NOMO-1 (cell line): ENCODE results near the gene KLK6.

Experiments
- DNase-seq, 2 experiments: peaks; one replicate each; lab custom pipeline; 2025; ENCODE audit not compliant: unreplicated experiment in 2 of 2; lab: John Stamatoyannopoulos, UW

KLK6 gene

DNA sequence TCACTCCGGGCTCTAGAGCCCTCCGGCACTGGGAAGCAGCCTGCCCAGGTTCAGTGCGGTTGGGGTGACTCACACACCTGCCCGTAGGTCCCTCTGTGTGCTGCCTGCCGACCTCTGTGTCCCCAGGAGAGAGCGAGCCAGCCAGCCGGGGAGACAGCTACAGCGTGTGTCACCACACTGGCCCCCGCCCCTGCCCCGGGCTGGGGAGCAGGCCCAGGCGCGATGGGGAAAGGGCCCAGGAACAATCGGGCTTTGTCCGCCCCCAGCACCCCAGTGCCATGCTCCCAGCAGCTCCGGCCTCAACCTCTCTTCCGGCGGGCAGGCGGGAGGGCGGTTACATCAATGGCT lies at the start of gene KLK6:
KLK6 (minus strand) TSS at position 179 of the 348 bp plus-strand sequence. CDS start 1,487 bp downstream, outside the sequence.
- no peak for DNase-seq

DNA sequence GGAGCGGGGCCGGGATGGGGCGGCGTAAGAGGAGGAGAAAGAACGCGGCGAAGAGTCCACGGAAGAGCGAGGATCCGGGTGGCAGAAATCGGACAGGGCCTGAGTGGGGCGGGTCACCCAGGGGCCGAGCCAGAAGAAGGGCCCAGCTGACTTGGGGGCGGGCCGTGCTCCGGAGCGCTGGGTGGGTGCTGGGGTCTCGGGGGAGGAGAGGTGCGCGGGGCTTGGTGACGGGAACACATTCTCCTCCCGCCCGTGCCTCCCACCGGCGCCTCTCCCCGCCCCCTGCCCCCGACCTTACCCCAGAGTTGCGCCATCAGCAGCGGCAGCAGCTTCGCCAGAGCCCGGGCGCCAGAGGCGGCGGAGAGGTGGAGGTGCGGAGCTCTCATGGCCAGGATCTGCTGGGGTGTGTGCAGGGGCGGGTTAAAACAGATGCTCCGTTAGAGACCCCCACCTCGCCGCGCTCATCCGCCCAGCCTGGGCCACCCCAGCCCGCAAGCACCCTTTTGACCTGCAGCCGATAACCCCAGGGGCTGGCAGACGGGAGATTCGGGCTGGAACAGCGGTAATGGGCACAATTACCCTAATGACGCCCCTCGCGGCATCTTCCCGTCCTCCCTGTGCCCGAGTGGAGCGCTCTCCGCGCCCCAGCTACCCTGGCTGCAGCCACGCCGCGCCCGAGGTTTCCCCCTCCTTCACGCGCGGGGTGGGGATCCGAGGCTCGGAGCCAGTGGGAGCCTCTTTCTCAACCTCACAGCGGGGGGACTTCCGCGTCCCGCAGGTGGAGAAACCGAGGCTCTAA lies 49.6 kb upstream of the KLK6 start:
- DNase-seq = peak; percentile 5 to 22

- DNase-seq = peak; percentile 52 to 54
Measured at GRCh38 chr19:51016798-51017683, 47.6 kb upstream of the KLK6 start.

GRCh38 chr19:51015691-51016267 lies 46.4 kb upstream of the KLK6 start:
- no peak for DNase-seq

DNA sequence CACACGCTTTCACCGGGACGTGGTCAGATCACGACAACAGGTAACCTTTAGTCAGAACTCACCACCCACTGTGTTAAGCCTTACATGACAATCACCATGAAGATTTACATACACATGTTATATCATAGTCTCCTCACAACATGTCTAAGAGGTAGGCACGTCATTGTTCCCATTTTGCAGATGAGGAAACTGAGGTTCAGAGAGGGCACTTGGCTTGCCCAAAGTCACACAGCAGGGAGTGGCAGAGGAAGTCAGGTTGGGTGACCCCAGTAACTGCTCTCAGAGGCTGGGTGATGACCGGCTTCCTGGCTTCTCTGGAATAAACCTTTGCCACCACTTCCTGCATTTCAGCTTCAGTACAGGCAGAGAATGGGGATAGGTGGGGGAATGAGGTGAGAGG lies 44.9 kb upstream of the KLK6 start:
- no peak for DNase-seq

GRCh38 chr19:51012661-51013190 lies 43.3 kb upstream of the KLK6 start:
- no peak for DNase-seq

- DNase-seq = no peak
Measured at GRCh38 chr19:51010066-51010795, 40.8 kb upstream of the KLK6 start.

- no peak for DNase-seq
Measured at GRCh38 chr19:51009061-51009891, 39.9 kb upstream of the KLK6 start.

DNA sequence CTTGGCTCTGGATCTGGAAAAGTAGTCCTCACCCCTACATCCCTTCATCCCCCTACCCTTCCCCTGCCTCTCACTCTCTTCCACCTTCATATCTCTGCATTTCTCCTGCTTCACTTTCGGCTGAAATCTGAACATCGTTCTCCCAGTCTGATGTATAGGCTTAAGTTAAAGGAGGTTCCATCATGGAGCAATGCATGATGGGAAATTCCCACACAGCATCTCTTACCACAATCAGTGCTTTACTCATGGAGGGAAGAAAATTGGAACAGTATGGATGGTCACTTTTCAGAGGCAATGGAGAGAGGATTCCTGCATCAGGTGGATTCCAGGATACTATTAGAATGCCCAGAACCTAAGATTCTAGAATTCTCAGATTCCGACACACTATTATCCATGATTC lies 38.1 kb upstream of the KLK6 start:
- DNase-seq = no peak

- no peak for DNase-seq
Measured at GRCh38 chr19:51006406-51006805, 37.0 kb upstream of the KLK6 start.

DNA sequence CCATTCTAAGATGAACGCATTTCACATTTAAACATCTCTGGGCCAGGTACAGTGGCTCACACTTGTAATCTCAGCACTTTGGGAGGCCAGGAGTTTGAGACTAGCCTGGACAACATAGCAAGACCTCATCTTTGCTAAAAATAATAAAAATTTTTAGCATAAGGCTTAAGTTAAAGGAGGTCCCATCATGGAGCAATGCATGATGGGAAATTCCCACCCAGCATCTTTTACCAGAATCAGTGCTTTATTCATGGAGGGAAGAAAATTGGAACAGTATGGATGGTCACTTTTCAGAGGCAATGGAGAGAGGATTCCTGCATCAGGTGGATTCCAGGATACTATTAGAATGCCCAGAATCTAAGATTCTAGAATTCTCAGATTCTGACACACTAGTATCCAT lies 35.9 kb upstream of the KLK6 start:
- no peak for DNase-seq

DNA sequence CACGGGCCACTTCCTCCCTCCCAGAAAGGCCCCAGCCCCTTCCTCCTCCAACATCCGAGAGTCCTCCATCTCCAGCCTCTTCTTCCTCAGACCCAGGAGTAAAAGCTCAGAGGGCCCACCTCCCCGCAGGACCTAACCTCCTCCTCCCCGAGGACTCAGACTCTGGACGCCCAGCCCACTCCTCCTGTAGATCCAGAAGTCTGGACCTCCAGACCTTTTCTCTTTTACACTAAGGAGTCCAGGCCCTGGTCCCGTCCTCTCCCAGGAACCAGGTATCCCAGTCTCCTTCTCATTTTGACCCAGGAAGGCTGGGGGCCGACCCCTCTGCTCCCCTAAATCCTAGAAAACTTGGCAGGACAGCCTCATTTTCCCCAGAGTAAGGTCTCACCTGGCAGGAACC lies 33.9 kb upstream of the KLK6 start:
- DNase-seq = no peak

DNA sequence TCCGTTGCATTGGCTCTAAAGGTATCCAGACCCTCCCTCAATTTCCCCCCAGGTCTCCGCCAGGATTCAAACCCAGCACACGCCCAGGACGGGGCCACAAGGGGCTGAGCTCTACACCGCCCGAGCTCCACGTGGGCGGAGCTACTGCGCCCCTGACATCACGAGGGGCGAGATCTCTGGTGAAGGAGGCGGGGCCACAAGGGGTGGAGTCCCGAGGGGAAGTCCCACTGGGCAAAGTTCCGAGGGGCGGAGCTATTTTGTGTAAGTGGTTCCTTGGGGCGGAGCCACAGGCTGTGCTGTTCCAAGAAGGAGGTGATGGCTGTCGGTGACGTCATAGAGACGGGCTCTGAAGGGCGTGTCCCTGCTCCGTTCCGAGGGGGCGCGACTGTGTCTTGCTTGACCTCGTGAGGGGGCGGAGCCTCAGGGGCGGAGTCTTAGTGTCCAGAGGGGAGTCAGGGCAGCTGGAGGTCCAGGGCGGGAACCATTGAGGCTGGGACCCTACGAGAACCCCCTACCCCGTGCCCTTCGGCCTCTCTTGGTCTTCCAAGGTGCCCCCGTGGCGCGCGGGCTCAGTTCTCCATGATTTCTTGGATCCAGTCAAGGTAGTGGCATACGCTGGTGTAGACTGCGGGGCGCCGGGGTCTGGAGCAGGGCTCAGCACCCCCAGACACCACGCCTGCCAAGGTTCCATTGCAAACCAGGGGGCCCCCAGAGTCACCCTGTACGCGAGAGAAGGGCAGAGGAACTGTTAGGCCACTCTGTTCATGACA lies 33.3 kb upstream of the KLK6 start:
- DNase-seq = no peak

DNA sequence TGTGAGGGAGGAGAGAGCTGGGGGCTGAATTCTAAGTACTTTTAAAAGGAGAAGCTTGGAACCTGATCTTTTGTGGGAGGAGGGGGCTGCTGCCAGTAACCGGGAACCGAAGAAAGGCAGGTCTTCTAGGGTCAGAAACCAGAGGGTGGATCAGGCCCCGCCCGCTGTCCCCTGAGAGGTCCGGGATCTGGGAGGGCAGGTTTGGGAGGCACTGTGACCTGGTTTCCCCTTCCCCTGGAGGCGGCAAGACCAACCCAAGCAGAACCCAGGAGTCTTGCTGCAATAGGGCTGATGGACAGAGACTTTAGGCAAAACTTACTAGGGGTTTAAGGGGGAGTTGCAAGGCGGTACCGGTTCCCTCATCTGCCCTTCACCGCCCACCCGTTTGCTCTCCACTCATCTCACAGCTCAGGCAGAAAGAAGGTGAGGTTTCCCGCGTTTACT lies 32.7 kb upstream of the KLK6 start:
- DNase-seq = no peak

DNA sequence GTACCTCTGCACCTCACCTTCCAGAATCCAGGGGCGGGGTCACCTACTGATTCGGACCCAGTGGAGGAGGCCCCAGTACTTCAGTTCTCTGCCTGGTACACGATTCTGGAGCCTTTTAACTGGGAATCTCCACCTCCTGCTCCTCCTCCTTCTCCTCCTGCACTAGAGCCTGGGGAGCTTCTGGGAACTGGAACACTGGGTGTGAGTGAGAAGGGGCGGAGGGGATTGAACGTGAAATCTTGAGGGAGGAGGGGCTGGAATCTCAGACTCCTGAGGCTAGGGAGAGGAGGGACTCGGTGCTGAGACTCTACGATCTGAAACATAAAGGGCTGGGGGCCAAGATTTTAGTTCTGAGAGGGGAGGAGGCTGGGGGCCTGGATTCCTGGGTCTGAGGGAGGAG lies 32.1 kb upstream of the KLK6 start, which contains the start of gene KLK8:
KLK8 (minus strand) TSS at position 90 of the 400 bp plus-strand sequence. CDS start 437 bp downstream, outside the sequence.
- DNase-seq = no peak

- DNase-seq = no peak
Measured at GRCh38 chr19:51000981-51001380, 31.6 kb upstream of the KLK6 start.

DNA sequence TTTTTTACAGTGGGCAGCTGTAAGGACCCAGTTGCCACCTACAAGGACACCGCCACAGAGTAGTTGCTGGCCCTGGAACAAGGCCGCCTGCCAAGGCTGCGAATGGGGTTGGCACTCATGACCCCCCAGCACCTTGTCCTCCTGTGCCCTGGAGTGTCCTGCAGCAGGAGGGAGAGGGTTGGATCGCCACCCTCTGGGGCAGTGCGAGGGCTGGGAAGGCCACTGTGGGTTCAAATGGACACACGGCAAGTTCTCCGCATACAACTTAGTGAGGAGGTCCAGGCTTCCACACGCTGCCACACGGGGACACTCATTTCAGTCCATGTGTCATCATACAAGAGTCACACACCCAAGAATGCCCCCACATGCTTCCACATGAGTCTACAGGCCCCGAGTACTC lies 31.0 kb upstream of the KLK6 start:
- DNase-seq = no peak

GRCh38 chr19:50998686-50999085 lies 29.3 kb upstream of the KLK6 start:
- DNase-seq = no peak

GRCh38 chr19:50998061-50998460 lies 28.7 kb upstream of the KLK6 start:
- DNase-seq = no peak
